H9 (cell line): ENCODE results near the gene RAB11A. TPM values are rescaled to one million over a fixed set of nuclear protein-coding genes. Genes with fewer than 3 reads are reported as not detected.
A peak's percentile ranks its signal among the peaks of the same experiment; 100 is the strongest.

Source experiments
- DNase-seq: peaks from one replicate; pipeline ENCODE4 v3.0.0-alpha.2; 2017
- H2AFZ ChIP-seq: one replicate; pipeline ENCODE4 v1.6.1; 2013; ENCODE audit warnings: mild to moderate bottlenecking, low read length, control low read depth, moderate library complexity
- H2AK5ac ChIP-seq: 2 replicates; pipeline ENCODE4 v1.6.1; 2013; ENCODE audit warnings: low read length, control low read depth, mixed read lengths; ENCODE audit not compliant: insufficient read length
- H2BK120ac ChIP-seq: one replicate; pipeline ENCODE4 v1.6.1; 2013; ENCODE audit warnings: low read depth, mild to moderate bottlenecking, low read length, control low read depth, inconsistent platforms; ENCODE audit not compliant: poor library complexity, severe bottlenecking
- H2BK12ac ChIP-seq: 2 replicates; pipeline ENCODE4 v1.6.1; 2013; ENCODE audit warnings: low read length, control low read depth, mixed read lengths, low read depth; ENCODE audit not compliant: insufficient read length
- H2BK15ac ChIP-seq: 2 replicates; pipeline ENCODE4 v1.6.1; 2013; ENCODE audit warnings: low read depth, low read length, control low read depth
- H2BK20ac ChIP-seq: one replicate; pipeline ENCODE4 v1.6.1; 2013; ENCODE audit warnings: low read depth, mild to moderate bottlenecking, low read length, control low read depth, inconsistent platforms; ENCODE audit not compliant: poor library complexity, severe bottlenecking
- H2BK5ac ChIP-seq: 2 replicates; pipeline ENCODE4 v1.6.1; 2013; ENCODE audit warnings: low read length, control low read depth, mixed read lengths; ENCODE audit not compliant: insufficient read length
- H3K14ac ChIP-seq: 2 replicates; pipeline ENCODE4 v1.6.1; 2013; ENCODE audit warnings: low read length, control low read depth; ENCODE audit not compliant: insufficient read depth
- H3K18ac ChIP-seq: 2 replicates; pipeline ENCODE4 v1.6.1; 2013; ENCODE audit warnings: low read depth, mild to moderate bottlenecking, mixed read lengths, low read length, control low read depth; ENCODE audit not compliant: insufficient read length
- H3K23ac ChIP-seq: 2 replicates; pipeline ENCODE4 v1.6.1; 2013; ENCODE audit warnings: low read length, control low read depth, mixed read lengths, low read depth; ENCODE audit not compliant: insufficient read length
- H3K23me2 ChIP-seq: 2 replicates; pipeline ENCODE4 v1.6.1; 2013; ENCODE audit warnings: low read depth, mild to moderate bottlenecking, mixed read lengths, low read length, control low read depth; ENCODE audit not compliant: insufficient read length, poor library complexity, severe bottlenecking
- H3K27ac ChIP-seq: 2 replicates; pipeline ENCODE4 v1.5.1; 2013; ENCODE audit warnings: low read length, control low read depth, mixed read lengths, low read depth; ENCODE audit not compliant: insufficient read length
- H3K27me3 ChIP-seq: 2 replicates; pipeline ENCODE4 v1.6.1; 2013; ENCODE audit warnings: low read length, control low read depth, inconsistent platforms; ENCODE audit not compliant: insufficient read depth
- H3K4ac ChIP-seq: 2 replicates; pipeline ENCODE4 v1.6.1; 2013; ENCODE audit warnings: low read depth, mild to moderate bottlenecking, control low read depth, inconsistent platforms, low read length, moderate library complexity
- H3K4me1 ChIP-seq: 2 replicates; pipeline ENCODE4 v1.6.1; 2013; ENCODE audit warnings: low read length, control low read depth, inconsistent platforms; ENCODE audit not compliant: insufficient read depth
- H3K4me2 ChIP-seq: 2 replicates; pipeline ENCODE4 v1.6.1; 2013; ENCODE audit warnings: low read length, control low read depth, mixed read lengths; ENCODE audit not compliant: insufficient read length, insufficient read depth
- H3K56ac ChIP-seq: 2 replicates; pipeline ENCODE4 v1.6.1; 2013; ENCODE audit warnings: low read depth, mild to moderate bottlenecking, mixed read lengths, low read length, control low read depth; ENCODE audit not compliant: insufficient read length
- H3K79me1 ChIP-seq: 2 replicates; pipeline ENCODE4 v1.6.1; 2013; ENCODE audit warnings: low read depth, mild to moderate bottlenecking, moderate library complexity, low read length, control low read depth, inconsistent platforms; ENCODE audit not compliant: insufficient read depth, poor library complexity, severe bottlenecking
- H3K79me2 ChIP-seq: 2 replicates; pipeline ENCODE4 v1.6.1; 2013; ENCODE audit warnings: low read length, control low read depth, inconsistent platforms; ENCODE audit not compliant: insufficient read depth
- H3K9ac ChIP-seq: 2 replicates; pipeline ENCODE4 v1.6.1; 2013; ENCODE audit warnings: low read length, control low read depth, mixed read lengths; ENCODE audit not compliant: insufficient read length; ENCODE audit errors: extremely low read depth
- H3K9me3 ChIP-seq: one replicate; pipeline ENCODE4 v1.6.1; 2013; ENCODE audit warnings: low read depth, low read length, inconsistent platforms; ENCODE audit not compliant: control insufficient read depth
- H3T11ph ChIP-seq: one replicate; pipeline ENCODE4 v1.6.1; 2013; ENCODE audit warnings: mild to moderate bottlenecking, low read length, control low read depth, inconsistent platforms
- H4K20me1 ChIP-seq: one replicate; pipeline ENCODE4 v1.6.1; 2013; ENCODE audit not compliant: control insufficient read depth, insufficient read length, insufficient read depth
- H4K5ac ChIP-seq: 2 replicates; pipeline ENCODE4 v1.6.1; 2013; ENCODE audit warnings: low read depth, mild to moderate bottlenecking, mixed read lengths, low read length, control low read depth; ENCODE audit not compliant: insufficient read length
- H4K8ac ChIP-seq: replicated peaks from 2 replicates; pipeline ENCODE4 v1.6.1; 2013; ENCODE audit warnings: low read length, control low read depth, mixed read lengths, low read depth; ENCODE audit not compliant: insufficient read length
- H4K91ac ChIP-seq: 2 replicates; pipeline ENCODE4 v1.6.1; 2013; ENCODE audit warnings: low read depth, mild to moderate bottlenecking, moderate library complexity, mixed read lengths, low read length, control low read depth; ENCODE audit not compliant: insufficient read length
- H3K27ac Mint-ChIP-seq, 3 experiments: 2 replicates in 2 of 3; 3 replicates in 1 of 3; pipeline ENCODE4 v1.8.0; 2020 to 2021; ENCODE audit warnings: mixed read lengths in 3 of 3, mild to moderate bottlenecking in 1 of 3, moderate library complexity in 1 of 3
- H3K27me3 Mint-ChIP-seq: 2 replicates; pipeline ENCODE4 v1.8.0; 2021; ENCODE audit warnings: low read depth, mild to moderate bottlenecking, moderate library complexity, mixed read lengths
- H3K36me3 Mint-ChIP-seq, 3 experiments: 2 replicates in 2 of 3; 3 replicates in 1 of 3; pipeline ENCODE4 v1.8.0; 2020 to 2021; ENCODE audit warnings: low read depth in 3 of 3, mixed read lengths in 3 of 3; ENCODE audit not compliant: insufficient read depth in 1 of 3
- H3K4me1 Mint-ChIP-seq, 2 experiments: 2 replicates each; pipeline ENCODE4 v1.8.0; 2020; ENCODE audit warnings: mixed read lengths in 2 of 2
- H3K4me3 Mint-ChIP-seq, 2 experiments: 2 replicates in 1 of 2; 3 replicates in 1 of 2; pipeline ENCODE4 v1.8.0; 2020 to 2021; ENCODE audit warnings: mild to moderate bottlenecking in 2 of 2, mixed read lengths in 2 of 2, moderate library complexity in 1 of 2
- H3K9me3 Mint-ChIP-seq, 2 experiments: 2 replicates in 1 of 2; 3 replicates in 1 of 2; pipeline ENCODE4 v1.8.0; 2020; ENCODE audit warnings: mild to moderate bottlenecking in 2 of 2, mixed read lengths in 2 of 2, moderate library complexity in 1 of 2
- WGBS: extraction: QIAGEN DNeasy Blood & Tissue Kit; methylation state at CpG from one replicate; pipeline ENCODE4 v1.1.7; 2013; ENCODE audit warnings: missing lambda C conversion rate, low lambda C conversion rate, mixed read lengths; ENCODE audit not compliant: insufficient read length; ENCODE audit errors: extremely low coverage; 5-methylcytosine and 5-hydroxymethylcytosine counted together
- total RNA-seq: library from RNA; stranded (reverse); gene quantifications from 2 replicates; pipeline ENCODE4 v1.2.1, GENCODE V29; 2021
- TF ChIP-seq, protein P1 (sequence below): fragments of 200-600 bp; sonication (generic); conservative IDR thresholded peaks from 3 replicates; pipeline ENCODE4 v1.8.0; 2021; ENCODE audit warnings: antibody characterized with exemption, mild to moderate bottlenecking

RAB11A gene
- total RNA-seq, 1 experiment from 2014 or later = 217 TPM

DNA sequence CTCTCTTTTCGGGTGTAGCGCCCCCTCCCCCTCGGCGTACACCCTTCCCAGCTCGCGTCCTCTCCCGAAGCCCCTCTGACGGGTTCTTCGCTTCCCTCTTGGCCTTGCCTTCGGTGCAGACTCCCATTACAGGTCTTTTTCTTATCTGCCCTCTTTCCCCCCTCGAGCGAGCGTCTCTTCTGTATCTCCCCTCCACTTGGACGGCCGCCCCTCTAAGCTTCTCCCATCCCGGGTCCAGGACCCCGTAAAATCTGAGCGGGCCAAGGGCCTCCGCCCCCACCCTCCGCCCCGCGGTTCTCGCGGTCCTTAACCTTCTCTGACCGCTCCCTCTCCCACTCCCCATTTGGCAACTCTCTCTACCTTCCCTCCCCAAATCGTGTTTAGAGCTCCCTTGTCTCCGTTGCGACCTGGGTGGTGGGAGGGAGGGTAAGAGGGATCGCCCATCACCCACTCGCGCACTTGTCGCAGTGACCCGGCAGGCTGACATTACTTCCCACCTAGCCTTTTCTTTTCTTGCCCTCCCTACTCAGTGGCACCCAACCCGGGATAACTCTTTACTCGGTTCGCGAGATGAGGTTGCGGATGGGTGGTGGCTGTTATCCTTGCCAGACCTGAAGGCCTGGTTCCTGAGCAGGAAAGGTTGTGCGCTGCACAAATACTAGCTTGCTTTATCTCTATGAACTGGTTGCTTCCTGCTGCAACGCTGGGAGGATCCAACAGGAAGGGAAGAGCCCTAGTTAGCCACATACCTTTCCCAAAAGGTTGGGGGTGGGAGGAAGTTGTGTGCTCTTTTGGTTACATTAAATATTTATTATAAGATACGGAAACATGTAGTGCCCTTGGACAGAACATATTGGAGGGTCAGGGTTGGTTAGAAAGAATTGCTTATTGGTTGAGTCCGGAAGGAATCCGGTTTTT, 922 bp downstream of the RAB11A start:
- no peaks in the 10 kb centered on the region for H4K20me1 ChIP-seq
- no peak overlapping the region for H2BK20ac ChIP-seq
- H2AK5ac ChIP-seq = no peak overlapping the region
- H4K5ac ChIP-seq = no peak overlapping the region
- no peak overlapping the region for H2AFZ ChIP-seq
- H3K4me2 ChIP-seq = peak overlapping the region; percentile 85
- H3T11ph ChIP-seq = no peak overlapping the region
- no peak overlapping the region for H3K23ac ChIP-seq
- H3K79me1 ChIP-seq = no peaks in the 10 kb centered on the region
- peaks cover 19% of the 10 kb centered on the region; the same call in 1 of the 2 replicates for H3K79me2 ChIP-seq
- no peak overlapping the region for H3K56ac ChIP-seq
- peaks cover 4% of the 10 kb centered on the region for H3K23me2 ChIP-seq
- H3K36me3 Mint-ChIP-seq = peaks cover 0 to 6% (median 6%) of the 10 kb centered on the region in 3 experiments; a peak in 4 of 7 replicates
- no peak overlapping the region for H3K4ac ChIP-seq
- peak overlapping the region; percentile 99 to 100 (median 99) for H3K27ac Mint-ChIP-seq
- no peak overlapping the region for H2BK120ac ChIP-seq
- H2BK15ac ChIP-seq = no peak overlapping the region
- H3K18ac ChIP-seq = peak overlapping the region; percentile 29
- no CpG with 5 or more reads among the region's 43 CpGs for WGBS
- H3K4me1 ChIP-seq = no peaks in the 10 kb centered on the region
- H3K27me3 Mint-ChIP-seq = peaks cover 5% of the 10 kb centered on the region; the same call in 1 of the 2 replicates
- H3K4me1 Mint-ChIP-seq = peaks cover 13 to 15% of the 10 kb centered on the region in 2 experiments
- H3K14ac ChIP-seq = no peak overlapping the region
- peak; percentile 42 for DNase-seq
- H2BK5ac ChIP-seq = no peak overlapping the region
- no peak overlapping the region for H4K8ac ChIP-seq
- peak overlapping the region; percentile 100 for H3K4me3 Mint-ChIP-seq
- peaks cover 3 to 5% of the 10 kb centered on the region in 2 experiments; a peak in 3 of 5 replicates for H3K9me3 Mint-ChIP-seq
- peak overlapping the region; percentile 85 for H3K9ac ChIP-seq
- no peaks in the 10 kb centered on the region for H3K9me3 ChIP-seq
- H4K91ac ChIP-seq = no peak overlapping the region
- no peak overlapping the region for H3K27ac ChIP-seq
- no peak overlapping the region for H2BK12ac ChIP-seq
- TF ChIP-seq, protein P1, sequence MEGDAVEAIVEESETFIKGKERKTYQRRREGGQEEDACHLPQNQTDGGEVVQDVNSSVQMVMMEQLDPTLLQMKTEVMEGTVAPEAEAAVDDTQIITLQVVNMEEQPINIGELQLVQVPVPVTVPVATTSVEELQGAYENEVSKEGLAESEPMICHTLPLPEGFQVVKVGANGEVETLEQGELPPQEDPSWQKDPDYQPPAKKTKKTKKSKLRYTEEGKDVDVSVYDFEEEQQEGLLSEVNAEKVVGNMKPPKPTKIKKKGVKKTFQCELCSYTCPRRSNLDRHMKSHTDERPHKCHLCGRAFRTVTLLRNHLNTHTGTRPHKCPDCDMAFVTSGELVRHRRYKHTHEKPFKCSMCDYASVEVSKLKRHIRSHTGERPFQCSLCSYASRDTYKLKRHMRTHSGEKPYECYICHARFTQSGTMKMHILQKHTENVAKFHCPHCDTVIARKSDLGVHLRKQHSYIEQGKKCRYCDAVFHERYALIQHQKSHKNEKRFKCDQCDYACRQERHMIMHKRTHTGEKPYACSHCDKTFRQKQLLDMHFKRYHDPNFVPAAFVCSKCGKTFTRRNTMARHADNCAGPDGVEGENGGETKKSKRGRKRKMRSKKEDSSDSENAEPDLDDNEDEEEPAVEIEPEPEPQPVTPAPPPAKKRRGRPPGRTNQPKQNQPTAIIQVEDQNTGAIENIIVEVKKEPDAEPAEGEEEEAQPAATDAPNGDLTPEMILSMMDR = no peak
- no peaks in the 10 kb centered on the region for H3K27me3 ChIP-seq
